Progenitor cell of endocrine pancreas (in vitro differentiated cells): ENCODE results near the gene RFT1. TPM values are rescaled to one million over a fixed set of nuclear protein-coding genes. Genes with fewer than 3 reads are reported as not detected.

Experiments
- DNase-seq: peaks from one replicate; pipeline ENCODE4 v3.0.0; 2021; ENCODE audit warnings: low spot score; ENCODE audit not compliant: unreplicated experiment
- H3K27ac Mint-ChIP-seq: 2 replicates; pipeline ENCODE4 v1.8.0; 2021; ENCODE audit warnings: mild to moderate bottlenecking, moderate library complexity, mixed read lengths
- H3K27me3 Mint-ChIP-seq: 2 replicates; pipeline ENCODE4 v1.8.0; 2021; ENCODE audit warnings: mixed read lengths
- H3K36me3 Mint-ChIP-seq: 2 replicates; pipeline ENCODE4 v1.8.0; 2022; ENCODE audit warnings: mixed read lengths; ENCODE audit not compliant: insufficient read depth
- H3K4me1 Mint-ChIP-seq: 2 replicates; pipeline ENCODE4 v1.8.0; 2021; ENCODE audit warnings: low read depth, mixed read lengths
- H3K4me3 Mint-ChIP-seq: 2 replicates; pipeline ENCODE4 v1.8.0; 2021; ENCODE audit warnings: low read depth, mild to moderate bottlenecking, moderate library complexity, mixed read lengths
- H3K9me3 Mint-ChIP-seq: 2 replicates; pipeline ENCODE4 v1.8.0; 2021; ENCODE audit warnings: low read depth, mixed read lengths
- total RNA-seq: library from RNA; stranded (reverse); gene quantifications from 2 replicates; pipeline ENCODE4 v1.2.1, GENCODE V29; 2021
- TF ChIP-seq, protein P1 (sequence below): fragments of 200-600 bp; sonication (generic); IDR thresholded peaks from one replicate; pipeline ENCODE4 v1.5.0; 2021; ENCODE audit warnings: antibody characterized with exemption, mild to moderate bottlenecking; ENCODE audit not compliant: unreplicated experiment

Gene RFT1
- total RNA-seq, 1 donor from 2014 or later = 22.5 TPM

DNA sequence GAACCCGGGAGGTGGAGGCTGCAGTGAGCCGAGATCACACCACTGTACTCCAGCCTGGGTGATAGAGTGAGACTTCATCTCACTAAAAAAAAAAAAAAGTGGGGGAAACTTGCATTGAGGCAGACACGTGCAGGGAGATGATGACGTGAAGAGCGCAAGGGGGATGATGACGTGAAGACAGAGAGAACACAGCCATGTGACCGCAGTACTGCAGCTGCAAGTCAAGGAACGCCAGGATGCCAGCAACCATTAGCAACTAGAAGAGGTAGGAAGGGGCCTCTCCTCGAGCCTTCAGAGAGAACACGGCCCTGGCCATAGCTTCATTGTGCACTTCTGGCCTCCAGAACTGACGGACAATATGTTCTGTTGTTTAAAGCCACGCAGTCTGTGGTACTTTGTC lies 28.3 kb downstream of the RFT1 start:
- Mint-ChIP-seq H3K27me3 (no peaks in the 10 kb centered on the region), H3K9me3 (no peaks in the 10 kb centered on the region), H3K4me3 (no peak overlapping the region), H3K4me1 (no peaks in the 10 kb centered on the region), H3K36me3 (peaks cover 9% of the 10 kb centered on the region), H3K27ac (no peak overlapping the region)
- TF ChIP-seq, protein P1, sequence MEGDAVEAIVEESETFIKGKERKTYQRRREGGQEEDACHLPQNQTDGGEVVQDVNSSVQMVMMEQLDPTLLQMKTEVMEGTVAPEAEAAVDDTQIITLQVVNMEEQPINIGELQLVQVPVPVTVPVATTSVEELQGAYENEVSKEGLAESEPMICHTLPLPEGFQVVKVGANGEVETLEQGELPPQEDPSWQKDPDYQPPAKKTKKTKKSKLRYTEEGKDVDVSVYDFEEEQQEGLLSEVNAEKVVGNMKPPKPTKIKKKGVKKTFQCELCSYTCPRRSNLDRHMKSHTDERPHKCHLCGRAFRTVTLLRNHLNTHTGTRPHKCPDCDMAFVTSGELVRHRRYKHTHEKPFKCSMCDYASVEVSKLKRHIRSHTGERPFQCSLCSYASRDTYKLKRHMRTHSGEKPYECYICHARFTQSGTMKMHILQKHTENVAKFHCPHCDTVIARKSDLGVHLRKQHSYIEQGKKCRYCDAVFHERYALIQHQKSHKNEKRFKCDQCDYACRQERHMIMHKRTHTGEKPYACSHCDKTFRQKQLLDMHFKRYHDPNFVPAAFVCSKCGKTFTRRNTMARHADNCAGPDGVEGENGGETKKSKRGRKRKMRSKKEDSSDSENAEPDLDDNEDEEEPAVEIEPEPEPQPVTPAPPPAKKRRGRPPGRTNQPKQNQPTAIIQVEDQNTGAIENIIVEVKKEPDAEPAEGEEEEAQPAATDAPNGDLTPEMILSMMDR = no peak
- DNase-seq = no peak

DNA sequence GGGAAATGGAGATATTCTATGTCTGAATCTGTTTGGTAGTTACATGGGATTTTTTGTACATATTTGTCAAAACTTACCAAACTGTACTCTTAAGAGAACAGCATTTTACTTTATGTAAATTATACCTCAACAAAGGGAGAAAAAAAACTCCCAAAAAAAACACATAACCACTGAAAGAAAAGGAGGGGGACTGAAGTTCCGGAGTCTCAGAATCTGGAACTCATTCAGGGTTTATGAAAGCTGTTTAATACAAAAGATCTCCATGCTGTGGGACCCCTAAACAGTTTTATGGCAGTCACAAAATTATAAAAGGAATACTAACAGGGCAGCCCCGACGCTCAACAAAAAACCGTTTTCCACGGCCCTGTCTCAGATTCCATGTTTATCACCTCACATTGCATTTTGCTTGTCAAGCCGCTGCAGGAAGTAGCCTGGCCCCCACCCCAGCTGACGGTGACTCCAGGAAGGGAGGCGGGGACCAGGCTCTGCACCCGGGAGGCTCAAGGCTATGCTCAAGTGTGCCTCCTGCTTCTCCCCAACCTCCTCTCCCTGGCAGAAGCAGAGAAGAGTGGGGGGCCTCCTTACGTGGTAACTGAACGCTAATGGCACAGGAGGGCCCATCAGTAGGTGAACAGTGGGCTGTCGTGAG lies 29.3 kb downstream of the RFT1 start:
- Mint-ChIP-seq H3K27me3 (no peaks in the 10 kb centered on the region), H3K27ac (no peak overlapping the region), H3K4me3 (no peak overlapping the region), H3K4me1 (no peaks in the 10 kb centered on the region), H3K9me3 (no peaks in the 10 kb centered on the region), H3K36me3 (peaks cover 8% of the 10 kb centered on the region)
- DNase-seq = no peak
- TF ChIP-seq, protein P1 = no peak

DNA sequence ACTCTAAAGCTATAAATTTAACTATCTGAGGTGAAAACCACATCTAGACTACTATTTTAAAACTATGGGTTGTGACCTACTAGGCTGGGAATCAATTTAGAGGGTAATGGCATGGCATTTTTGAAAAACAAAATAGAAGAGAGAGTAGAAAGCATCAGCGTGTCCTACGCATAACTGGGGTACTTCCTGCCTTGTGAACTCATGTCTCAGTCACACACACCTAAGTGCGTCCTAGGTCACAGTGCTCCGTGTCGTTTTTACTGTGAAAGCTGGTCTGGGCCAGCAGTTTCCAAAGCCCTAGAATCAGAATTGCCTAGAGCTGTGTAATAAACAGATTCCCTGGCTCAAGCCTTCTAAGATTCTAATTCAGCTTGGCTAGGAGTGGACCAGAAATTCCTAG lies 32.3 kb downstream of the RFT1 start:
- DNase-seq = no peak
- H3K27me3 Mint-ChIP-seq = no peaks in the 10 kb centered on the region
- H3K4me3 Mint-ChIP-seq = no peak overlapping the region
- H3K36me3 Mint-ChIP-seq = peaks cover 16% of the 10 kb centered on the region
- H3K9me3 Mint-ChIP-seq = no peaks in the 10 kb centered on the region
- peaks cover 12% of the 10 kb centered on the region for H3K4me1 Mint-ChIP-seq
- no peak overlapping the region for H3K27ac Mint-ChIP-seq
- TF ChIP-seq, protein P1 = no peak

DNA sequence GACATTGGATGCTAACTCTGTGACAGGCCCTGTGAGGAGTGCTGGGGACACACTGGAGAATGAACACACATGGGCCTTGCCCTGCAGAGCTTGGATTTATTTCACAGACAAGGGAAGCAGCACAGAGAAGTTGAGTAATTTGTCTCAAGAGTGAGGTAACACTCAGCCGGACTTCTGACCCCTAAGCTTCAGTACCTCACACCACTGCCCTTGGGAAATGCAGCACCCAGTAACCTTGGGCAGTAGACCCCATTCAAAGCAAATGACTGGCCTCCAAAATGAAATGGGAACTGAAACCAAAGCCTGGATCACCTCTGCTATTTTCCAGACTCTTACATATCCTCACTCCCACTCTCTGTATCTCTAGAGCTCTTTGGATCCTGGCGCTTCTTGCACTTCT lies 37.3 kb downstream of the RFT1 start:
- Mint-ChIP-seq H3K4me3 (no peak overlapping the region), H3K36me3 (peaks cover 10% of the 10 kb centered on the region), H3K27ac (peak overlapping the region; percentile 49), H3K27me3 (no peaks in the 10 kb centered on the region), H3K4me1 (peaks cover 42% of the 10 kb centered on the region), H3K9me3 (no peaks in the 10 kb centered on the region)
- DNase-seq = no peak
- TF ChIP-seq, protein P1 = no peak

DNA sequence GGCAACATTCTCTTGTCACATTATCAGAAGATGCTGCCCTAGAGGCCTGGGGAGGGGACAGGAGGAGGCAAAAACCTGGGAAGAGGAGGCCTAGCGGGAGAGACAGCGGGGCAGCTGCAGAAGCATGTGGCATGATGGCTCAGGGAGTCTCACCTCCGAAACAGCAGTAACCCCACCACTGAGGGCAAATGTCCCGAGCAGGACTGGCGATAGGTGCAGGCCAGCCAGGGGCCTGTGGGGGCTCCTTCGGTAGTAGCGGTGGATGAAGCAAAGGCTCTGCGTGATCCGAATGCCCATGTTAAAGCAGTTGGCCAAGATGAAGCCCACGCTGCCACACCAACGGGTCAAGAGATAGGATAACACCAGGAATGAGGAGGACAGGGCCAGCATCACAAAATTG lies 38.0 kb downstream of the RFT1 start:
- TF ChIP-seq, protein P1 = no peak
- H3K9me3 Mint-ChIP-seq = no peaks in the 10 kb centered on the region
- peak overlapping the region; percentile 88 for H3K27ac Mint-ChIP-seq
- no peak for DNase-seq
- H3K4me3 Mint-ChIP-seq = no peak overlapping the region
- H3K4me1 Mint-ChIP-seq = peaks cover 45% of the 10 kb centered on the region
- peaks cover 11% of the 10 kb centered on the region for H3K36me3 Mint-ChIP-seq
- H3K27me3 Mint-ChIP-seq = no peaks in the 10 kb centered on the region
